GM18909 (cell line): ENCODE measurements around the gene DMD.
"Not testable (repeated sequence)": the region's sequence is repeated elsewhere in the genome, so short reads cannot be mapped to it uniquely, and the experiment has no call there.

Experiments
- ATAC-seq: cut with Tn5 transposase; IDR thresholded peaks from one replicate; pipeline ENCODE4 v1.9.1; 2021; ENCODE audit warnings: mild to moderate bottlenecking; ENCODE audit not compliant: unreplicated experiment, poor library complexity

The DMD gene

GRCh38 chrX:33160273-33160672 is 51.1 kb downstream of the DMD start:
- no peak for ATAC-seq

GRCh38 chrX:33156152-33156726 is 55.1 kb downstream of the DMD start:
- ATAC-seq: no peak

GRCh38 chrX:33149580-33149979 is 61.8 kb downstream of the DMD start:
- no peak for ATAC-seq

- ATAC-seq: no peak
Measured at GRCh38 chrX:33149085-33149484, 62.3 kb downstream of the DMD start.

- ATAC-seq: no peak
Measured at GRCh38 chrX:33142331-33142730, 69.0 kb downstream of the DMD start.

GRCh38 chrX:33138677-33139249 is 72.6 kb downstream of the DMD start:
- ATAC-seq: no peak

GRCh38 chrX:33134164-33134563 is 77.2 kb downstream of the DMD start:
- ATAC-seq: no peak

GRCh38 chrX:33133320-33133719 is 78.0 kb downstream of the DMD start:
- ATAC-seq: no peak

- ATAC-seq: no peak
Measured at GRCh38 chrX:33132569-33132968, 78.8 kb downstream of the DMD start.

GRCh38 chrX:33129607-33130006 is 81.7 kb downstream of the DMD start:
- ATAC-seq: no peak

GRCh38 chrX:33128048-33128805 is 83.1 kb downstream of the DMD start:
- ATAC-seq: no peak

- no peak for ATAC-seq
Measured at GRCh38 chrX:33126469-33126868, 84.9 kb downstream of the DMD start.

GRCh38 chrX:33109858-33110257 is 101.5 kb downstream of the DMD start:
- no peak for ATAC-seq

GRCh38 chrX:33106737-33107136 is 104.6 kb downstream of the DMD start:
- no peak for ATAC-seq

GRCh38 chrX:33095079-33095478 is 116.3 kb downstream of the DMD start:
- ATAC-seq: no peak

GRCh38 chrX:33087411-33087810 is 123.9 kb downstream of the DMD start:
- no peak for ATAC-seq

GRCh38 chrX:33086886-33087285 is 124.5 kb downstream of the DMD start:
- ATAC-seq: no peak

GRCh38 chrX:33082371-33082770 is 129.0 kb downstream of the DMD start:
- no peak for ATAC-seq

- no peak for ATAC-seq
Measured at GRCh38 chrX:33078273-33078672, 133.1 kb downstream of the DMD start.

- not testable (repeated sequence) for ATAC-seq
Measured at GRCh38 chrX:33073660-33074059, 137.7 kb downstream of the DMD start.

- ATAC-seq: no peak
Measured at GRCh38 chrX:33065415-33065814, 145.9 kb downstream of the DMD start.

GRCh38 chrX:33062041-33062440 is 149.3 kb downstream of the DMD start:
- ATAC-seq: no peak
